GM12878 (cell line): ENCODE data around the gene PAK2. TPM values are rescaled to one million over a fixed set of nuclear protein-coding genes. Genes with fewer than 3 reads are reported as not detected.

Experiments
- ATAC-seq: fragments of 200-7000 bp; cut with Tn5 transposase; 3 replicates; pipeline ENCODE4 v1.9.1; 2020; ENCODE audit warnings: mild to moderate bottlenecking, moderate library complexity
- BruUV-seq: library from RNA; stranded (reverse); fragments of 400-500 nt; replicated peaks from 2 replicates; lab custom pipeline; 2021; lab: Mats Ljungman, UMichigan
- CTCF ChIA-PET: fragments of 300-600 bp; sonication (Branson Sonifier 250); formaldehyde crosslinking; extraction: SDS; loops from one replicate; lab custom pipeline; 2021; ENCODE audit warnings: inconsistent platforms; lab: Yijun Ruan, JAX
- POLR2A ChIA-PET: fragments of 350-600 bp; formaldehyde crosslinking; extraction: SDS; loops from one replicate; lab custom pipeline; 2021; ENCODE audit warnings: inconsistent platforms; lab: Charles Lee
- RAD21 ChIA-PET: fragments of 300-600 bp; sonication (Branson Sonifier 250); formaldehyde crosslinking; loops from one replicate; lab custom pipeline; 2023; ENCODE audit warnings: antibody characterized with exemption; ENCODE audit not compliant: unreplicated experiment; lab: Charles Lee
- SMC1A ChIA-PET: fragments of 300-600 bp; sonication (Branson Sonifier 250); formaldehyde crosslinking; loops from one replicate; lab custom pipeline; 2023; ENCODE audit not compliant: unreplicated experiment, uncharacterized antibody; lab: Charles Lee
- DNase-seq: peaks from one replicate; pipeline ENCODE4 v3.0.0-alpha.2; 2011; ENCODE audit warnings: low read depth, low spot score
- FAIRE-seq: peaks from 3 replicates; lab custom pipeline; 2011; peaks lifted over from hg19 to GRCh38; lab: Jason Lieb, UNC
- H2AFZ ChIP-seq: 2 replicates; pipeline ENCODE4 v1.6.0; 2011; ENCODE audit warnings: low read depth, low read length, control low read depth; ENCODE audit not compliant: control insufficient read depth
- H3K27ac ChIP-seq: 2 replicates; pipeline ENCODE4 v1.5.1; 2011; ENCODE audit warnings: control low read depth; ENCODE audit not compliant: control insufficient read depth, insufficient read depth
- H3K27me3 ChIP-seq, 2 experiments: replicated peaks in 1 of 2; 2 replicates each; pipeline versions ENCODE4 v1.6.0 to v1.6.1; 2011; ENCODE audit warnings: low read length in 1 of 2; ENCODE audit not compliant: control insufficient read depth in 2 of 2, insufficient read depth in 2 of 2
- H3K36me3 ChIP-seq, 2 experiments: 2 replicates each; pipeline ENCODE4 v1.5.1; 2011; ENCODE audit warnings: low read length in 1 of 2; ENCODE audit not compliant: control insufficient read depth in 2 of 2, insufficient read depth in 2 of 2
- H3K4me1 ChIP-seq: 2 replicates; pipeline ENCODE4 v1.6.1; 2011; ENCODE audit warnings: mild to moderate bottlenecking, low read length, moderate library complexity, mixed read lengths; ENCODE audit not compliant: control insufficient read depth, insufficient read depth
- H3K4me2 ChIP-seq: 2 replicates; pipeline ENCODE4 v1.6.0; 2011; ENCODE audit warnings: control low read depth; ENCODE audit not compliant: control insufficient read depth, insufficient read depth
- H3K4me3 ChIP-seq: fragments of 200-600 bp; sonication (generic); 2 replicates; pipeline ENCODE4 v1.5.1; 2016
- H3K79me2 ChIP-seq: 2 replicates; pipeline ENCODE4 v1.6.0; 2011; ENCODE audit warnings: low read length; ENCODE audit not compliant: control insufficient read depth, insufficient read depth
- H3K9ac ChIP-seq: 2 replicates; pipeline ENCODE4 v1.8.0; 2011; ENCODE audit warnings: low read length, control low read depth, mixed read lengths; ENCODE audit not compliant: control insufficient read depth, insufficient read depth
- H3K9me3 ChIP-seq: replicated peaks from 3 replicates; pipeline ENCODE4 v1.5.1; 2011; ENCODE audit warnings: mild to moderate bottlenecking, low read length; ENCODE audit not compliant: control insufficient read depth, insufficient read depth
- H4K20me1 ChIP-seq: 2 replicates; pipeline ENCODE4 v1.6.0; 2011; ENCODE audit not compliant: control insufficient read depth, insufficient read depth
- CBX3 ChIP-seq: fragments of 200-600 bp; sonication (generic); IDR thresholded peaks from 2 replicates; pipeline ENCODE4 v1.6.1; 2016; ENCODE audit warnings: low read depth, borderline replicate concordance
- IKZF1 ChIP-seq: fragments of 450-650 bp; conservative IDR thresholded peaks from 2 replicates; pipeline ENCODE4 v1.6.1; 2017; ENCODE audit warnings: antibody characterized with exemption, mild to moderate bottlenecking
- IRF4 ChIP-seq: IDR thresholded peaks from 2 replicates; pipeline ENCODE4 v1.6.1; 2011; ENCODE audit warnings: low read depth, low read length
- KDM1A ChIP-seq: fragments of 200-600 bp; sonication (generic); IDR thresholded peaks from 2 replicates; pipeline ENCODE4 v1.6.1; 2016; ENCODE audit warnings: borderline replicate concordance
- POLR2AphosphoS5 ChIP-seq: IDR thresholded peaks from 2 replicates; pipeline ENCODE4 v1.6.1; 2011; ENCODE audit warnings: mild to moderate bottlenecking, low read length, inconsistent platforms
- RAD51 ChIP-seq: fragments of 450-650 bp; IDR thresholded peaks from 2 replicates; pipeline ENCODE4 v1.6.1; 2016; ENCODE audit warnings: moderate library complexity, mild to moderate bottlenecking, inconsistent platforms
- RCOR1 ChIP-seq: conservative IDR thresholded peaks from 2 replicates; pipeline ENCODE4 v1.6.1; 2012; ENCODE audit warnings: low read depth, low read length, improper control_type of control experiment
- TARDBP ChIP-seq: IDR thresholded peaks from 2 replicates; pipeline ENCODE4 v1.6.1; 2016; ENCODE audit warnings: borderline replicate concordance
- YBX1 ChIP-seq: fragments of 450-650 bp; IDR thresholded peaks from 2 replicates; pipeline ENCODE4 v1.6.1; 2016; ENCODE audit warnings: antibody characterized with exemption
- ZNF622 ChIP-seq: fragments of 450-650 bp; IDR thresholded peaks from 2 replicates; pipeline ENCODE4 v1.6.1; 2017; ENCODE audit warnings: mild to moderate bottlenecking, inconsistent platforms
- WGBS: methylation state at CpG from one replicate; pipeline ENCODE4 v1.1.6; 2016; ENCODE audit warnings: low lambda C conversion rate; ENCODE audit not compliant: insufficient replicate concordance, insufficient coverage; ENCODE audit errors: missing lambda C conversion rate; 5-methylcytosine and 5-hydroxymethylcytosine counted together
- in situ Hi-C: fragments of 300-500 bp; cut with MboI; formaldehyde crosslinking; loops from 9 replicates; pipeline ENCODE4 v1.14.3; 2018; ENCODE audit warnings: mixed read lengths
- intact Hi-C: fragments of 100-400 bp; cut with micrococcal nuclease; formaldehyde crosslinking; loops from one replicate; pipeline ENCODE4 v1.14.2; 2022; ENCODE audit not compliant: unreplicated experiment
- polyA plus RNA-seq, 11 experiments: library from polyadenylated mRNA; depleted of rRNA in 4 of 11; unstranded in 6 of 11; stranded (reverse) in 5 of 11; fragments of >200 nt; fragmentation: Nextera tagmentation in 4 of 11; fragmentation: Illumina TruSeq in 1 of 11; extraction: Ambion mirVana in 4 of 11; extraction: Trizol in 1 of 11; gene quantifications; 1 replicate in 1 of 11; 2 replicates in 10 of 11; pipeline versions ENCODE4 v1.2.1 to v1.2.3, GENCODE V29; 2011 to 2016; ENCODE audit warnings: inconsistent platforms in 2 of 11, missing spikeins in 2 of 11, low read depth in 1 of 11
- total RNA-seq, 4 experiments: library from RNA; depleted of rRNA in 3 of 4; stranded (reverse); fragments of >200 nt in 3 of 4; fragmentation: Illumina TruSeq in 1 of 4; extraction: Trizol in 1 of 4; gene quantifications; 2 replicates each; pipeline versions ENCODE4 v1.2.1 to v1.2.3, GENCODE V29; 2013 to 2021
- TF ChIP-seq, protein P1 (sequence below): fragments of 450-650 bp; formaldehyde crosslinking; IDR thresholded peaks from 2 replicates; pipeline ENCODE4 v1.4.0; 2020; ENCODE audit warnings: mild to moderate bottlenecking, moderate library complexity
- TF ChIP-seq, protein P2 (sequence below): fragments of 450-650 bp; IDR thresholded peaks from 2 replicates; pipeline ENCODE4 v1.6.1; 2017; ENCODE audit warnings: antibody characterized with exemption, mild to moderate bottlenecking, moderate library complexity
- TF ChIP-seq, protein P3 (sequence below): IDR thresholded peaks from 2 replicates; pipeline ENCODE4 v1.6.1; 2012; ENCODE audit warnings: mild to moderate bottlenecking, low read depth, low read length

PAK2 gene
- total and polyA plus RNA-seq, 10 of the 15 experiments (the other 5 are each of a cell fraction or from before 2014, with no cell fraction given), result 9.0 to 59.1 (median 27.0) TPM

DNA sequence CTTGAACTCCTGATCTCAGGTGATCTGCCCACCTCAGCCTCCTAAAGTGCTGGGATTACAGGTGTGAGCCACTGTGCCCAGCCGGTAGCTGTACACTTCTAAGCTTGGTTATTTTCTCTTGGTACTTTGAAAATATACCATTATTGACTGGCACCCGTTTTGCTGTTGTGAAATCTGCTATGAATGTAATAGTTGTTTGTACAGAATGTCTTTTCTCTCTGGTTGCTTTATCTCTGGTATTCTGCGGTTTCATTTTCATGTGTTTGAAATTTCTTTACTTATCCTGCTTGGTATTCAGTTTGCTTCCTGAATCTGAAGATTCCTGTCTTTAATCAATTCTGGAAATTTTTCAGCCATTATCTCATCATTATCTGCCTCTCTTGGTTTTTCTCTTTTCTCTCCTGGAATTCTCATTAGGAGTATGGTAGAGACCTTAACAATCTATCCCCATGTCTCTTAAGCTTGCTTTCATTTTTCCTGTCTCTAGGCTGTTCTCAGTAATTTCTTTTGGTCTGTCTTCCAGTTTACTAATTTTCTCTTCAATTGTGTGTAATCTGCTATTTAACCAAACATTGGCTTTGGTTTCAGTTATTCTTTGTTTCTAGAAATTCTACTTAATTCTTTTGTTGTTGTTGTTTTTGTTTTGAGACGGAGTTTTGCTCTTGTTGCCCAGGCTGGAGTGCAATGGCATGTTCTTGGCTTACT is 2.8 kb upstream of the PAK2 start:
- Histone ChIP-seq H4K20me1 (no peaks in the 10 kb centered on the region), H3K27ac (no peak overlapping the region), H3K79me2 (peaks cover 22% of the 10 kb centered on the region), H3K9me3 (no peaks in the 10 kb centered on the region), H3K36me3 (no peaks in the 10 kb centered on the region; a peak in 1 of 4 replicates), H3K4me3 (no peak overlapping the region), H3K9ac (no peak overlapping the region), H3K27me3 (no peaks in the 10 kb centered on the region), H3K4me2 (no peak overlapping the region), H2AFZ (no peak overlapping the region), H3K4me1 (no peaks in the 10 kb centered on the region)
- in situ Hi-C loops (no loop called here), intact Hi-C loops (no loop called here)
- WGBS, result 96% methylated on average over 4 of the region's 4 CpGs
- POLR2A ChIA-PET, result no interaction called here
- FAIRE-seq (no peak), DNase-seq (no peak), ATAC-seq (no peak)
- CTCF ChIA-PET, result interaction anchor here (0.7 to 1.7 kb wide), 2 partner anchors 49 to 150 kb away, joined by 3 read pairs; no protein-coding TSS in a partner anchor
- BruUV-seq, result no TSS peak
- RAD21 ChIA-PET, result interaction anchor here (0.6 kb wide), 1 partner anchor 136 kb away, joined by 3 read pairs; no protein-coding TSS in a partner anchor
- SMC1A ChIA-PET, result no interaction called here
- no peak for TF ChIP-seq TARDBP
- TF ChIP-seq, protein P1, sequence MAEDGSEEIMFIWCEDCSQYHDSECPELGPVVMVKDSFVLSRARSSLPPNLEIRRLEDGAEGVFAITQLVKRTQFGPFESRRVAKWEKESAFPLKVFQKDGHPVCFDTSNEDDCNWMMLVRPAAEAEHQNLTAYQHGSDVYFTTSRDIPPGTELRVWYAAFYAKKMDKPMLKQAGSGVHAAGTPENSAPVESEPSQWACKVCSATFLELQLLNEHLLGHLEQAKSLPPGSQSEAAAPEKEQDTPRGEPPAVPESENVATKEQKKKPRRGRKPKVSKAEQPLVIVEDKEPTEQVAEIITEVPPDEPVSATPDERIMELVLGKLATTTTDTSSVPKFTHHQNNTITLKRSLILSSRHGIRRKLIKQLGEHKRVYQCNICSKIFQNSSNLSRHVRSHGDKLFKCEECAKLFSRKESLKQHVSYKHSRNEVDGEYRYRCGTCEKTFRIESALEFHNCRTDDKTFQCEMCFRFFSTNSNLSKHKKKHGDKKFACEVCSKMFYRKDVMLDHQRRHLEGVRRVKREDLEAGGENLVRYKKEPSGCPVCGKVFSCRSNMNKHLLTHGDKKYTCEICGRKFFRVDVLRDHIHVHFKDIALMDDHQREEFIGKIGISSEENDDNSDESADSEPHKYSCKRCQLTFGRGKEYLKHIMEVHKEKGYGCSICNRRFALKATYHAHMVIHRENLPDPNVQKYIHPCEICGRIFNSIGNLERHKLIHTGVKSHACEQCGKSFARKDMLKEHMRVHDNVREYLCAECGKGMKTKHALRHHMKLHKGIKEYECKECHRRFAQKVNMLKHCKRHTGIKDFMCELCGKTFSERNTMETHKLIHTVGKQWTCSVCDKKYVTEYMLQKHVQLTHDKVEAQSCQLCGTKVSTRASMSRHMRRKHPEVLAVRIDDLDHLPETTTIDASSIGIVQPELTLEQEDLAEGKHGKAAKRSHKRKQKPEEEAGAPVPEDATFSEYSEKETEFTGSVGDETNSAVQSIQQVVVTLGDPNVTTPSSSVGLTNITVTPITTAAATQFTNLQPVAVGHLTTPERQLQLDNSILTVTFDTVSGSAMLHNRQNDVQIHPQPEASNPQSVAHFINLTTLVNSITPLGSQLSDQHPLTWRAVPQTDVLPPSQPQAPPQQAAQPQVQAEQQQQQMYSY (CRISPR knock-in tag), result no peak
- TF ChIP-seq RCOR1, result no peak
- no peak for TF ChIP-seq YBX1
- TF ChIP-seq IRF4, result no peak
- no peak for TF ChIP-seq KDM1A
- TF ChIP-seq, protein P2, sequence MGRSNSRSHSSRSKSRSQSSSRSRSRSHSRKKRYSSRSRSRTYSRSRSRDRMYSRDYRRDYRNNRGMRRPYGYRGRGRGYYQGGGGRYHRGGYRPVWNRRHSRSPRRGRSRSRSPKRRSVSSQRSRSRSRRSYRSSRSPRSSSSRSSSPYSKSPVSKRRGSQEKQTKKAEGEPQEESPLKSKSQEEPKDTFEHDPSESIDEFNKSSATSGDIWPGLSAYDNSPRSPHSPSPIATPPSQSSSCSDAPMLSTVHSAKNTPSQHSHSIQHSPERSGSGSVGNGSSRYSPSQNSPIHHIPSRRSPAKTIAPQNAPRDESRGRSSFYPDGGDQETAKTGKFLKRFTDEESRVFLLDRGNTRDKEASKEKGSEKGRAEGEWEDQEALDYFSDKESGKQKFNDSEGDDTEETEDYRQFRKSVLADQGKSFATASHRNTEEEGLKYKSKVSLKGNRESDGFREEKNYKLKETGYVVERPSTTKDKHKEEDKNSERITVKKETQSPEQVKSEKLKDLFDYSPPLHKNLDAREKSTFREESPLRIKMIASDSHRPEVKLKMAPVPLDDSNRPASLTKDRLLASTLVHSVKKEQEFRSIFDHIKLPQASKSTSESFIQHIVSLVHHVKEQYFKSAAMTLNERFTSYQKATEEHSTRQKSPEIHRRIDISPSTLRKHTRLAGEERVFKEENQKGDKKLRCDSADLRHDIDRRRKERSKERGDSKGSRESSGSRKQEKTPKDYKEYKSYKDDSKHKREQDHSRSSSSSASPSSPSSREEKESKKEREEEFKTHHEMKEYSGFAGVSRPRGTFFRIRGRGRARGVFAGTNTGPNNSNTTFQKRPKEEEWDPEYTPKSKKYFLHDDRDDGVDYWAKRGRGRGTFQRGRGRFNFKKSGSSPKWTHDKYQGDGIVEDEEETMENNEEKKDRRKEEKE, result no peak
- no peak for TF ChIP-seq CBX3
- TF ChIP-seq ZNF622, result no peak
- TF ChIP-seq RAD51, result no peak
- no peak for TF ChIP-seq POLR2AphosphoS5
- TF ChIP-seq, protein P3, sequence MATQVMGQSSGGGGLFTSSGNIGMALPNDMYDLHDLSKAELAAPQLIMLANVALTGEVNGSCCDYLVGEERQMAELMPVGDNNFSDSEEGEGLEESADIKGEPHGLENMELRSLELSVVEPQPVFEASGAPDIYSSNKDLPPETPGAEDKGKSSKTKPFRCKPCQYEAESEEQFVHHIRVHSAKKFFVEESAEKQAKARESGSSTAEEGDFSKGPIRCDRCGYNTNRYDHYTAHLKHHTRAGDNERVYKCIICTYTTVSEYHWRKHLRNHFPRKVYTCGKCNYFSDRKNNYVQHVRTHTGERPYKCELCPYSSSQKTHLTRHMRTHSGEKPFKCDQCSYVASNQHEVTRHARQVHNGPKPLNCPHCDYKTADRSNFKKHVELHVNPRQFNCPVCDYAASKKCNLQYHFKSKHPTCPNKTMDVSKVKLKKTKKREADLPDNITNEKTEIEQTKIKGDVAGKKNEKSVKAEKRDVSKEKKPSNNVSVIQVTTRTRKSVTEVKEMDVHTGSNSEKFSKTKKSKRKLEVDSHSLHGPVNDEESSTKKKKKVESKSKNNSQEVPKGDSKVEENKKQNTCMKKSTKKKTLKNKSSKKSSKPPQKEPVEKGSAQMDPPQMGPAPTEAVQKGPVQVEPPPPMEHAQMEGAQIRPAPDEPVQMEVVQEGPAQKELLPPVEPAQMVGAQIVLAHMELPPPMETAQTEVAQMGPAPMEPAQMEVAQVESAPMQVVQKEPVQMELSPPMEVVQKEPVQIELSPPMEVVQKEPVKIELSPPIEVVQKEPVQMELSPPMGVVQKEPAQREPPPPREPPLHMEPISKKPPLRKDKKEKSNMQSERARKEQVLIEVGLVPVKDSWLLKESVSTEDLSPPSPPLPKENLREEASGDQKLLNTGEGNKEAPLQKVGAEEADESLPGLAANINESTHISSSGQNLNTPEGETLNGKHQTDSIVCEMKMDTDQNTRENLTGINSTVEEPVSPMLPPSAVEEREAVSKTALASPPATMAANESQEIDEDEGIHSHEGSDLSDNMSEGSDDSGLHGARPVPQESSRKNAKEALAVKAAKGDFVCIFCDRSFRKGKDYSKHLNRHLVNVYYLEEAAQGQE, result no peak
- no peak for TF ChIP-seq IKZF1
